Endodermal cell (in vitro differentiated cells): ENCODE data around the gene PMEPA1. TPM values are rescaled to one million over a fixed set of nuclear protein-coding genes. Genes with fewer than 3 reads are reported as not detected.

Source experiments
- DNase-seq: peaks from one replicate; pipeline ENCODE4 v3.0.0-alpha.2; 2017
- H3K27ac ChIP-seq: 2 replicates; pipeline ENCODE4 v1.5.1; 2013; ENCODE audit warnings: mild to moderate bottlenecking, low read depth, low read length, moderate library complexity
- H3K27me3 ChIP-seq: 2 replicates; pipeline ENCODE4 v1.6.1; 2013; ENCODE audit warnings: mild to moderate bottlenecking, low read length, moderate library complexity; ENCODE audit not compliant: insufficient read depth, control insufficient read depth, poor library complexity, severe bottlenecking
- H3K36me3 ChIP-seq: 2 replicates; pipeline ENCODE4 v1.7.0; 2013; ENCODE audit warnings: mild to moderate bottlenecking, low read length, moderate library complexity; ENCODE audit not compliant: control insufficient read depth, insufficient read depth
- H3K4me1 ChIP-seq: one replicate; pipeline ENCODE4 v1.7.0; 2013; ENCODE audit warnings: low read length; ENCODE audit not compliant: control insufficient read depth, insufficient read depth
- H3K4me3 ChIP-seq: 2 replicates; pipeline ENCODE4 v1.5.1; 2013; ENCODE audit warnings: mild to moderate bottlenecking, low read length, moderate library complexity
- H3K9ac ChIP-seq: 2 replicates; pipeline ENCODE4 v1.6.1; 2013; ENCODE audit warnings: mild to moderate bottlenecking, low read length, moderate library complexity; ENCODE audit not compliant: poor library complexity, severe bottlenecking; ENCODE audit errors: extremely low read depth
- H3K9me3 ChIP-seq: 2 replicates; pipeline ENCODE4 v1.6.1; 2013; ENCODE audit warnings: mild to moderate bottlenecking, low read length, moderate library complexity; ENCODE audit not compliant: control insufficient read depth
- H3K27ac Mint-ChIP-seq: 2 replicates; pipeline ENCODE4 v1.8.0; 2020; ENCODE audit warnings: mixed read lengths
- H3K27me3 Mint-ChIP-seq: 2 replicates; pipeline ENCODE4 v1.8.0; 2021; ENCODE audit warnings: mild to moderate bottlenecking, mixed read lengths; ENCODE audit not compliant: insufficient read depth
- H3K36me3 Mint-ChIP-seq: 2 replicates; pipeline ENCODE4 v1.8.0; 2020; ENCODE audit warnings: low read depth, mixed read lengths
- H3K4me1 Mint-ChIP-seq: 2 replicates; pipeline ENCODE4 v1.8.0; 2020; ENCODE audit warnings: mixed read lengths
- H3K4me3 Mint-ChIP-seq: 2 replicates; pipeline ENCODE4 v1.8.0; 2020; ENCODE audit warnings: mild to moderate bottlenecking, moderate library complexity, mixed read lengths
- H3K9me3 Mint-ChIP-seq: 2 replicates; pipeline ENCODE4 v1.8.0; 2020; ENCODE audit warnings: mild to moderate bottlenecking, mixed read lengths
- CTCF ChIP-seq: fragments of 200-600 bp; sonication (generic); conservative IDR thresholded peaks from 2 replicates; pipeline ENCODE4 v1.5.0; 2021; ENCODE audit warnings: antibody characterized with exemption, mild to moderate bottlenecking
- WGBS, 2 experiments: methylation state at CpG; one replicate each; pipeline versions ENCODE4 v1.1.5 to v1.1.7; 2013; ENCODE audit warnings: missing lambda C conversion rate in 2 of 2, mixed read lengths in 1 of 2; ENCODE audit not compliant: insufficient coverage in 1 of 2, insufficient read length in 1 of 2; 5-methylcytosine and 5-hydroxymethylcytosine counted together
- total RNA-seq, 2 donors: library from RNA; stranded (reverse); fragmentation: NEBNext Ultra II Directional in 1 of 2; extraction: Animal tissue kit (Norgen Biotek cat#: 25700) in 1 of 2; gene quantifications; 2 replicates in 1 of 2; 3 replicates in 1 of 2; pipeline ENCODE4 v1.2.1, GENCODE V29; 2021

PMEPA1 gene
- total RNA-seq, 2 donors from 2014 or later: 18.8 to 37.4 TPM

GRCh38 chr20:57670288-57671071, 39.3 kb downstream of the PMEPA1 start:
- H3K27ac Mint-ChIP-seq: peak overlapping the region; percentile 42
- no peaks in the 10 kb centered on the region for H3K27me3 Mint-ChIP-seq
- H3K4me1 Mint-ChIP-seq: peaks cover 42% of the 10 kb centered on the region
- peaks cover 13% of the 10 kb centered on the region for H3K4me1 ChIP-seq
- H3K27ac ChIP-seq: peak overlapping the region; percentile 44
- peaks cover 33% of the 10 kb centered on the region for H3K36me3 ChIP-seq
- no peaks in the 10 kb centered on the region for H3K27me3 ChIP-seq
- H3K36me3 Mint-ChIP-seq: peaks cover 23% of the 10 kb centered on the region
- H3K9me3 ChIP-seq: no peaks in the 10 kb centered on the region
- WGBS, 2 experiments: 90 to 96% methylated on average over 4 to 21 of the region's 21 CpGs
- DNase-seq: no peak
- H3K4me3 ChIP-seq: no peak overlapping the region
- no peak overlapping the region for H3K9ac ChIP-seq
- H3K4me3 Mint-ChIP-seq: no peak overlapping the region
- H3K9me3 Mint-ChIP-seq: no peaks in the 10 kb centered on the region
- no peak for TF ChIP-seq CTCF

GRCh38 chr20:57669632-57670031, 40.2 kb downstream of the PMEPA1 start:
- TF ChIP-seq CTCF: no peak
- peaks cover 20% of the 10 kb centered on the region for H3K36me3 Mint-ChIP-seq
- no peak for DNase-seq
- no peak overlapping the region for H3K9ac ChIP-seq
- no peaks in the 10 kb centered on the region for H3K9me3 Mint-ChIP-seq
- H3K36me3 ChIP-seq: peaks cover 33% of the 10 kb centered on the region
- no peaks in the 10 kb centered on the region for H3K27me3 Mint-ChIP-seq
- peaks cover 38% of the 10 kb centered on the region for H3K4me1 Mint-ChIP-seq
- H3K4me3 Mint-ChIP-seq: no peak overlapping the region
- H3K4me1 ChIP-seq: peaks cover 13% of the 10 kb centered on the region
- WGBS, 2 experiments: 93% methylated on average over 7 of the region's 8 CpGs; no CpG with 5 or more reads in 1 of the 2 experiments
- no peak overlapping the region for H3K4me3 ChIP-seq
- no peak overlapping the region for H3K27ac ChIP-seq
- no peak overlapping the region for H3K27ac Mint-ChIP-seq
- H3K27me3 ChIP-seq: no peaks in the 10 kb centered on the region
- H3K9me3 ChIP-seq: no peaks in the 10 kb centered on the region

GRCh38 chr20:57667924-57668782, 41.7 kb downstream of the PMEPA1 start:
- WGBS, 2 experiments: 94 to 97% methylated on average over 14 to 18 of the region's 18 CpGs
- H3K4me1 Mint-ChIP-seq: peaks cover 27% of the 10 kb centered on the region
- H3K27me3 Mint-ChIP-seq: no peaks in the 10 kb centered on the region
- DNase-seq: no peak
- H3K36me3 Mint-ChIP-seq: peaks cover 18% of the 10 kb centered on the region
- H3K36me3 ChIP-seq: peaks cover 34% of the 10 kb centered on the region
- H3K9ac ChIP-seq: no peak overlapping the region
- TF ChIP-seq CTCF: no peak
- no peak overlapping the region for H3K4me3 Mint-ChIP-seq
- H3K27ac Mint-ChIP-seq: peak overlapping the region; percentile 81
- H3K27me3 ChIP-seq: no peaks in the 10 kb centered on the region
- peak overlapping the region; percentile 96 for H3K27ac ChIP-seq
- H3K4me1 ChIP-seq: peaks cover 13% of the 10 kb centered on the region
- H3K9me3 ChIP-seq: no peaks in the 10 kb centered on the region
- H3K4me3 ChIP-seq: no peak overlapping the region
- H3K9me3 Mint-ChIP-seq: no peaks in the 10 kb centered on the region
